ENCODE results near the gene FLT4.
"Not testable (repeated sequence)": the region's sequence is repeated elsewhere in the genome, so short reads cannot be mapped to it uniquely, and the experiment has no call there.

The FLT4 gene

DNA sequence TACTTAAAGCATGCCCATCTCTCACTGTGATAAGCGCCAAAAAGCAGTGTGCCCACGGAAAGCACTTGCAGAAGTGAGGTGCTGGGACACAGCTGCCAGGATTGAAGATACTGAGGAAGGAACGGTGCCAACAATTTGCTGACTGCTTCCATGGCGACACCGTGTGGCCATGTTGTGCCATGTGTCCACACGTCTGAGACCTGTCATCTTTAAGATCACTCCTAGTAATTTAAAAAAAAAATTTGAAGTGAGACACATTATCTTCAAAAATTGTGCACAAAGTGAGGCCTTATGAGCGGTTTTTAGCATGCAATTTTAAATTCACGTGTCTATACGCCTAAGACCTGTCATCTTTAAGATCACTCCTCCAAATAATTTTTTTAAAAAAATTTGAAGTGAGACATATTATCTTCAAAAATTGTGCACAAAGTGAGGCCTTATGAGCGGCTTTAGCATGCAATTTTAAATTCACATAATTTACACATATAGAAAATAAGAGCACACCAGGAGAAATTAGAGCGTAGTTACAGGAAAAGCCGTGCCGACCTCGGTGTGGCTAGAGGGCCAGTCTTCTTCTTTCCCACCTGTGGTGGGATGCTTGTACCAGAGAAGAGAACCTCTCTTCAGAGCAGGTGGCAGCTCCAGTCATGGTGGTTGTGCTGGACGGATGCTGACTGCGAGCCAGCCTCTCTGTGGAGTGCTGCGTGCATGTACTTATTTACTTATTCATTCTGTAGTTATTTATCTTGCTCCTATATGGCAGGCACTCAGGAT is 21.4 kb upstream of the FLT4 start:
- intact Hi-C loops (cut with DNase I), result loop anchor here (5.0 kb wide), 1 partner anchor 378 kb away; the partner anchor contains the start of gene MAPK9
- peak; percentile 44 to 95 (median 70) for DNase-seq

DNA sequence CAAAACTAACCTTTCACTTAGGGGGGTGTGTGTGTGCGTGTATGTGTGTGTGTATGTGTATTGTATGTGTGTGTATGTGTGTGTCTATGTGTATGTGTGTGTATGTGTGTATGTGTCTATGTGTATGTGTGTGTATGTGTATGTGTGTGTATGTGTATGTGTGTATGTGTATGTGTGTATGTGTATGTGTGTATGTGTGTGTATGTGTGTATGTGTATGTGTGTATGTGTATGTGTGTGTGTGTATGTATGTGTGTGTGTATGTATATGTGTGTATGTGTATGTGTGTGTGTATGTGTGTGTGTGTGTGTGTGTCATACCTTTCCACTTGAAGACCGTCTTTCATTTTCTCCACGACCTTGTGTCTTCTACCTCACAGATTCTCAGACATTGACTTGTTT is 20.8 kb upstream of the FLT4 start:
- no peak for DNase-seq
- intact Hi-C loops (cut with DNase I), result loop anchor here (5.0 kb wide), 1 partner anchor 378 kb away; the partner anchor contains the start of gene MAPK9

- intact Hi-C loops (cut with DNase I), result loop anchor here (5.0 kb wide), 1 partner anchor 377 kb away; the partner anchor contains the start of gene MAPK9
- DNase-seq, result no peak
These were observed 20.3 kb upstream of the FLT4 start for GRCh38 chr5:180669661-180670060.

DNA sequence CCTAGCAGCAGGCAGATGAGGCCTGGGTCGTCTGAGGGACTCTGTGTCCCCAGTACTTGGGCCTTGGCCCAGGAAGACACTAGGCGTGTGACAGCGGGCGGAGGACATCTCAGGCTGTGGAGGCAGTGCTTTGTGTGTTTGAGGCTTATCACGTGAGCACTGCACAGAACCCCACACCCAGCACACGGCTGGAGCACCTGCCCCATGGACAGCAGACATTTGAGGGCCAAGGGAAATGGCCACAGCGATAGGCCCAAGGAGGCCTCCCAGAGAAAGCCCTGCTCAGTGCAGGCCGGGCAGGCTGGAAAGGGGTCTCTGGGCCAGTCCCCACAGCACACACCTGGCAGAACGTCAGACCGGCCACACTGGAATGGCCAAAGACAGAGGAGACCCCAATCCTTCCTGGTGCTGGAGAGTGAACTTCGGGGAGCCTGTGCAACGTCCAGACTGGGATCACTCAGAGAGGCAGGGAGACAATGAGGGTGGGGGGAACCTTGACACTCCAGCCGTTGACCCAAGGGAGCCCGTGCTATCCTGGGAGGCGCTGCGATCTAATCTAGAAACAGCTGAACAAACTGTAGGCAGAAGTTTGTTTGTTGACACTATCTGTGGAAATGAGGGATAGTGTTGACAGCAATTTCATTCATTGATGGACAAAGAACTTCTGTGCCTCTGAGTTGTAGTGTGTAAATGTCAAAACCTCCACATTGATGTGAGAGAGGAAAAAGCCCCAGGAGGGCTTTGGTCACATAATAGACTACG is 19.6 kb upstream of the FLT4 start:
- no peak for DNase-seq
- intact Hi-C loops (cut with DNase I), result no loop called here

DNA sequence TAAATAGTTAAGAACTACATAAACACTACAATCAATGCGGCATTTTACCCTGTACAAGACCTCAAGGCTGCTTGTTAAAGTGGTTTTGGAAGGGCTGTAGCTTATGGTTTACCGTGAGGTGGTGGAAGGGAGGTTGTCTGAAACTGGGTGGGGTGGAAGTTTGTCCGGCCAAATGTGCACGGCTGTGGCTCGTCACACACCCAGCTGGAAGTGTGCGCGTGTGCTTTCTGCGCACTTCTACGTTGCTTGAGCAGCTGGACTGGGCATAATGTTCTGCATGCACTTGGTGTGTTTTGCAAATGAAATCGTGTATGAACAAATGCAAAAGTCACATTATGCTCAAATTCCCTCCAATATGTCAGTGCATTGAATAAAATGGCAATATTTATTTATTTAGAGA is 17.4 kb upstream of the FLT4 start:
- peak in 1 of 10 donors; percentile 22 for DNase-seq

GRCh38 chr5:180665682-180666404 is 16.4 kb upstream of the FLT4 start:
- intact Hi-C loops (cut with DNase I), result no loop called here
- peak in 1 of 10 donors; percentile 71 for DNase-seq

More for the DNA sequence above, 17.4 kb upstream of the FLT4 start:
- intact Hi-C loops (cut with DNase I), result no loop called here

- no peak for DNase-seq
- intact Hi-C loops (cut with DNase I), result no loop called here
These were observed 9.6 kb upstream of the FLT4 start for GRCh38 chr5:180658774-180659564.

DNA sequence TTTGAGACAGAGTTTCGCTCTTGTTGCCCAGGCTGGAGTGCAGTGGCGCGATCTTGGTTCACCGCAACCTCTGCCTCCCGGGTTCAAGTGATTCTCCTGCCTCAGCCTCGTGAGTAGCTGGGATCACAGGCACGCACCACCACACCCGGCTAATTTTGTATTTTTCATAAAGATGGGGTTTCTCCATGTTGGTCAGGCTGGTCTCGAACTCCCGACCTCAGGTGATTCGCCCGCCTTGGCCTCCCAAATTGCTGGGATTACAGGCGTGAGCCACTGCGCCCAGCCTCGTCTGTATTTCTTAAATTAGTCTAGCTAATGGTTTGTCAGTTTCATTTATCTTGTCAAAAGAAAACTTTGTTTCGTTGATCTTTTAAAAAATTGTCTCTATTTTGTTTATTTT is 5.8 kb upstream of the FLT4 start:
- intact Hi-C loops (cut with DNase I), result not testable (repeated sequence)
- DNase-seq, result peak in 2 of 10 donors; percentile 48 to 71

- intact Hi-C loops (cut with DNase I), result no loop called here
- DNase-seq, result no peak
These were observed 3.4 kb upstream of the FLT4 start for GRCh38 chr5:180652771-180653170.

DNA sequence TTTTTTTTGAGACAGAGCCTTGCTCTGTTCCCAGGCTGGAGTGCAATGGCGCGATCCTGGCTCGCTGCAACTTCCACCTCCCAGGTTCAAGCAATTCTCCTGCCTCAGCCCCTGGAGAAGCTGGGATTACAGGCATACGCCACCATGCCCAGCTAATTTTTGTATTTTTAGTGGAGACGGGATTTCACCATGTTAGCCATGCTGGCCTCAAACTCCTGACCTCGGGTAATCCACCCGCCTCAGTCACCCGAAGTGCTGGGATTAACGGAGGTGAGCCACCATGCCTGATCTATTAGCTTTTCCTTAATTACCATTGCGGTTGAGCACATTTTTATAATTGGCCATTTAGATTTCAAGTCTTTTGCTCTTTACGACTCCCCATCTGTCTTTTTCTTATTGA is 2.9 kb upstream of the FLT4 start:
- intact Hi-C loops (cut with DNase I), result no loop called here
- peak in 1 of 10 donors; percentile 32 for DNase-seq

GRCh38 chr5:180648658-180649296 is 623 bp downstream of the FLT4 start:
- DNase-seq, result peak in 4 of 10 donors; percentile 20 to 74 (median 48)
- intact Hi-C loops (cut with DNase I), result no loop called here

DNA sequence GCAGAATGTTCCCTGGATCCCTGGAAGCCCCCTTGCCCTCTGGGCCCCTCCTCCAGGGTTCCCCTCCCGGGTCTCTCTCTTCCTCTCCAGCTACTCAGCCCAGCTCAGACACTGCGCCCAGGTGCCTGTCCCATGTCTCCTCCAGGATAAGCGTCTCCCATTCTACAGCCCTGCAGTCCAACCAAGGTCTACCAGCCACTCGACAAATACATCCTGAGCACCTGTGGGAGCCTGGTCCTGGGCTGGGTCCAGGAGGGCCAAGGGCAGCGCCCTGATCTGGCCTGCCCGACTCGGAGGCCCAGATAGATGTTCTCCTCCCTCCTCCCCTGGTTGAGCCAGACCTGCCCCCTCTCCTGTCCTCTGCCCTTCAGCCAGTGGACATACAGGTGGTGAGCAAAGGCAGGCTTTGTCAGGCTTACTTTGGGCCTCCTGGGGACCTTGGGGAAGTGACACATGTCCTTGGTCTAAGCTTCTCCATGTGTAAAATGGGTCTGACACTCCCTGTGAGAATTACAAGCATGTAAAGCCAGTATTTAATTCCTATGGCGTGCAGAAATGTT is 1.4 kb downstream of the FLT4 start:
- intact Hi-C loops (cut with DNase I), result no loop called here
- DNase-seq, result peak in 5 of 10 donors; percentile 4 to 39 (median 33)

- peak in 3 of 10 donors; percentile 43 to 74 (median 55) for DNase-seq
These were observed 1.9 kb downstream of the FLT4 start for GRCh38 chr5:180647465-180647864.

GRCh38 chr5:180646963-180647305 is 2.5 kb downstream of the FLT4 start:
- DNase-seq, result peak in 4 of 10 donors; percentile 4 to 72 (median 48)
- intact Hi-C loops (cut with DNase I), result no loop called here

More at GRCh38 chr5:180647465-180647864, 1.9 kb downstream of the FLT4 start:
- intact Hi-C loops (cut with DNase I), result no loop called here

DNA sequence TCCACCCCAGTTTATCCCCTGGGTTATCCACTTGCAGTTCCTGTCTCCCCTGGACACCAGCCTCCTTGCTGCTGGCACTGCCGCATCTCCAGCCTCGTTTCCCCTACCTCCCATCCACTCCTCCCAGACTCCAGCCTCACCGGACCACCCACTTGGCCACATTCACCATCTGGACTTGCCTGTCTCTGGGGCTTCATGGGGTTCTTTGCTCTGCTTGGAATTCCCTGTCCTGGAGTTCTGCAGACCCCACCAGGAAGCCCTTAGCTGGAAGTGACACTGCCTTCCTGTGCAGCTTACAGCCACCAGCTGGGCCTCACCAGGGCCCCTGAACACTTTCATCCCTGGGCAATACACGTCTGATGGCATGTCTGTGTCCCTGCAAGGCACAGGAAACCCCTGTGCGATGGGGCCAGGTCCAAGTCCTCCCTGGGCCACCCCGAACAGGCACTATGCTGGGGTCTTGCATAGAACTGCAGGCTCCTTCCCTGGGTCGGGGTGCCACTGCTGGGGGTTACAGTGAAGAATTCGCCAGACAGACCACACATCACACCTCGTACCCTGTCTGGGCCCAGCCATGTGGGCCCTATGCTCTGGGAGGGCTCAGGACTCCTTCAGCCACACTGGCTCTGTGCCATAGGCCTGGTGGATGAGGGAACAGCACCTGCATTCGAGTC is 3.0 kb downstream of the FLT4 start:
- intact Hi-C loops (cut with DNase I), result no loop called here

GRCh38 chr5:180645274-180646204 is 3.9 kb downstream of the FLT4 start:
- intact Hi-C loops (cut with DNase I), result no loop called here
- DNase-seq, result peak in 3 of 10 donors; percentile 48 to 77 (median 75)

More for the DNA sequence above, 3.0 kb downstream of the FLT4 start:
- DNase-seq, result peak in 4 of 10 donors; percentile 7 to 71 (median 60)

DNA sequence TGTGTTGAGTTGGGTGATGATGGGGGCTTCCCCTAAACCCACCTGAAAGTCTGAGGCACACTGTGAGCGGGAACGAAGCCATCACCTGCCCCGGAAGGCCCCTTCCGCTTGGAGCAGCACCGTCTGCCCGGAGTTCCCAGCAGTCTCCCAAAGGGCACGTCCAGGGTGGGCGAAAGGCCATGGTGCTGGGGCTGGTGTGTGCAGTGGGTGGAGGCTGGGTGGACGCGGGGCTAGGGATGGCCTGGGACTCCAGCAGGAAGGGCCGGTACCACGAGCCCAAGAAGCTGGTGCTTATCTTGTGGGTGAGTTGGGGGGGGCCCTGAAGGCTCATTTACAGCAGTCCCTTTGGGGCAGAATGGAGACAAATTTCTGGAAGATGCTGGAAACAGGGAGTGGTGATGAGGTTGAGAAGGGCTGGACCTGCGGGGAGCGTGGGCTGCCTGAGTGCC is 4.6 kb downstream of the FLT4 start:
- intact Hi-C loops (cut with DNase I), result no loop called here
- peak in 4 of 10 donors; percentile 19 to 78 (median 60) for DNase-seq

Measured in posterior cingulate gyrus (tissue), 11 donors.